ENCODE data around the gene RUSC2.

GRCh38 chr9:35518981-35519679, 29.2 kb downstream of the RUSC2 start:
- TF ChIP-seq, protein P1, sequence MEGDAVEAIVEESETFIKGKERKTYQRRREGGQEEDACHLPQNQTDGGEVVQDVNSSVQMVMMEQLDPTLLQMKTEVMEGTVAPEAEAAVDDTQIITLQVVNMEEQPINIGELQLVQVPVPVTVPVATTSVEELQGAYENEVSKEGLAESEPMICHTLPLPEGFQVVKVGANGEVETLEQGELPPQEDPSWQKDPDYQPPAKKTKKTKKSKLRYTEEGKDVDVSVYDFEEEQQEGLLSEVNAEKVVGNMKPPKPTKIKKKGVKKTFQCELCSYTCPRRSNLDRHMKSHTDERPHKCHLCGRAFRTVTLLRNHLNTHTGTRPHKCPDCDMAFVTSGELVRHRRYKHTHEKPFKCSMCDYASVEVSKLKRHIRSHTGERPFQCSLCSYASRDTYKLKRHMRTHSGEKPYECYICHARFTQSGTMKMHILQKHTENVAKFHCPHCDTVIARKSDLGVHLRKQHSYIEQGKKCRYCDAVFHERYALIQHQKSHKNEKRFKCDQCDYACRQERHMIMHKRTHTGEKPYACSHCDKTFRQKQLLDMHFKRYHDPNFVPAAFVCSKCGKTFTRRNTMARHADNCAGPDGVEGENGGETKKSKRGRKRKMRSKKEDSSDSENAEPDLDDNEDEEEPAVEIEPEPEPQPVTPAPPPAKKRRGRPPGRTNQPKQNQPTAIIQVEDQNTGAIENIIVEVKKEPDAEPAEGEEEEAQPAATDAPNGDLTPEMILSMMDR (IDR thresholded peaks at IDR 0.05; ENCODE audit: borderline replicate concordance, extremely low read depth, low read length, poor library complexity, severe bottlenecking), result no peak
- TF ChIP-seq EZH2 (IDR thresholded peaks at IDR 0.05; ENCODE audit: borderline replicate concordance, low read depth, low read length, severe bottlenecking), result no peak

Measured in DND-41 (cell line).